A549 (cell line): ENCODE measurements around the gene ZBTB16. TPM values are rescaled to one million over a fixed set of nuclear protein-coding genes. Genes with fewer than 3 reads are reported as not detected.

Experiments used
- ATAC-seq, 2 experiments: fragments of 200-7000 bp in 1 of 2; fragments of >200 bp in 1 of 2; cut with Nextera tagmentation in 1 of 2; cut with Tn5 transposase in 1 of 2; 3 replicates each; pipeline versions ENCODE4 v1.8.0 to v1.9.1; 2018 to 2020; ENCODE audit warnings: mild to moderate bottlenecking in 1 of 2, moderate library complexity in 1 of 2
- CTCF ChIA-PET: fragments of 300-600 bp; sonication (Branson Sonifier 250); formaldehyde crosslinking; extraction: SDS; loops from one replicate; lab custom pipeline; 2021; ENCODE audit warnings: antibody characterized with exemption, inconsistent platforms; lab: Yijun Ruan, JAX
- POLR2A ChIA-PET: fragments of 350-600 bp; formaldehyde crosslinking; extraction: SDS; loops from one replicate; lab custom pipeline; 2021; ENCODE audit warnings: antibody characterized with exemption, inconsistent platforms; lab: Yijun Ruan, JAX
- DNase-seq, 2 experiments: peaks; one replicate each; pipeline versions ENCODE4 v3.0.0 to v3.0.0-alpha.2; 2011 to 2016; ENCODE audit warnings: low read depth in 1 of 2, low spot score in 1 of 2
- FAIRE-seq: peaks from 2 replicates; lab custom pipeline; 2011; peaks lifted over from hg19 to GRCh38; lab: Jason Lieb, UNC
- H3K27ac ChIP-seq, 2 experiments: fragments of >200 bp; sonication (Bioruptor Twin); formaldehyde crosslinking; 3 replicates each; pipeline ENCODE4 v1.5.1; 2016 to 2017
- H3K4me1 ChIP-seq: fragments of >200 bp; sonication (Bioruptor Twin); formaldehyde crosslinking; 3 replicates; pipeline ENCODE4 v1.6.1; 2016
- H3K4me2 ChIP-seq: fragments of >200 bp; sonication (Bioruptor Twin); formaldehyde crosslinking; 3 replicates; pipeline ENCODE4 v1.6.1; 2016
- H3K4me3 ChIP-seq: fragments of >200 bp; sonication (Bioruptor Twin); formaldehyde crosslinking; 3 replicates; pipeline ENCODE4 v1.5.1; 2016
- H3K9me3 ChIP-seq: fragments of >200 bp; sonication (Bioruptor Twin); formaldehyde crosslinking; 3 replicates; pipeline ENCODE4 v1.6.1; 2016
- ATOH8 ChIP-seq: fragments of 250-450 bp; sonication (Bioruptor Pico); IDR thresholded peaks from 2 replicates; pipeline ENCODE4 v1.5.0; 2020; ENCODE audit warnings: low read depth, mild to moderate bottlenecking, moderate library complexity
- CEBPB ChIP-seq, 2 experiments: fragments of >200 bp in 1 of 2; sonication (Bioruptor Twin) in 1 of 2; formaldehyde crosslinking in 1 of 2; IDR thresholded peaks; 2 replicates each; pipeline ENCODE4 v1.6.1; 2012 to 2016
- FOSB ChIP-seq: fragments of 250-450 bp; sonication (Bioruptor Pico); IDR thresholded peaks from 2 replicates; pipeline ENCODE4 v1.5.0; 2020; ENCODE audit warnings: mild to moderate bottlenecking, moderate library complexity
- FOXS1 ChIP-seq: fragments of 250-450 bp; sonication (Bioruptor Pico); IDR thresholded peaks from 2 replicates; pipeline ENCODE4 v1.5.0; 2020; ENCODE audit warnings: mild to moderate bottlenecking, moderate library complexity
- HDAC2 ChIP-seq: fragments of 200-600 bp; sonication (generic); IDR thresholded peaks from 2 replicates; pipeline ENCODE4 v1.6.1; 2016
- HEYL ChIP-seq: fragments of 250-450 bp; sonication (Bioruptor Pico); IDR thresholded peaks from 2 replicates; pipeline ENCODE4 v1.8.0; 2021; ENCODE audit warnings: mild to moderate bottlenecking, moderate library complexity
- HOXA7 ChIP-seq: fragments of 250-450 bp; sonication (Bioruptor Pico); IDR thresholded peaks from 2 replicates; pipeline ENCODE4 v1.5.0; 2020; ENCODE audit warnings: mild to moderate bottlenecking, moderate library complexity
- HOXB13 ChIP-seq: fragments of 250-450 bp; sonication (Bioruptor Pico); IDR thresholded peaks from 2 replicates; pipeline ENCODE4 v1.5.0; 2020; ENCODE audit warnings: low read depth, mild to moderate bottlenecking, moderate library complexity
- KDM5A ChIP-seq: fragments of 200-600 bp; sonication (generic); IDR thresholded peaks from 2 replicates; pipeline ENCODE4 v1.6.1; 2016; ENCODE audit warnings: antibody characterized with exemption, mild to moderate bottlenecking
- MAFK ChIP-seq: fragments of 450-650 bp; IDR thresholded peaks from 2 replicates; pipeline ENCODE4 v1.6.1; 2014; ENCODE audit not compliant: partially characterized antibody
- MAZ ChIP-seq: fragments of 150-350 bp; IDR thresholded peaks from 2 replicates; pipeline ENCODE4 v1.6.1; 2014; ENCODE audit warnings: antibody characterized with exemption, low read depth, low read length, borderline replicate concordance
- MYC ChIP-seq: IDR thresholded peaks from 2 replicates; pipeline ENCODE4 v1.6.1; 2012; ENCODE audit warnings: mild to moderate bottlenecking, inconsistent platforms, low read length, improper control_type of control experiment, borderline replicate concordance
- NFE2L2 ChIP-seq: fragments of 150-350 bp; conservative IDR thresholded peaks from 2 replicates; pipeline ENCODE4 v1.6.1; 2014; ENCODE audit warnings: low read length
- PHF8 ChIP-seq: fragments of 200-600 bp; sonication (generic); IDR thresholded peaks from 2 replicates; pipeline ENCODE4 v1.6.1; 2016; ENCODE audit warnings: low read depth, mild to moderate bottlenecking, antibody characterized with exemption, moderate library complexity, borderline replicate concordance
- RARB ChIP-seq: fragments of 250-450 bp; sonication (Bioruptor Pico); IDR thresholded peaks from 2 replicates; pipeline ENCODE4 v1.8.0; 2021; ENCODE audit warnings: mild to moderate bottlenecking, moderate library complexity
- RCOR1 ChIP-seq: fragments of 150-350 bp; IDR thresholded peaks from 2 replicates; pipeline ENCODE4 v1.6.1; 2014; ENCODE audit warnings: antibody characterized with exemption, low read length, low read depth
- RFX5 ChIP-seq: fragments of 450-650 bp; IDR thresholded peaks from 2 replicates; pipeline ENCODE4 v1.7.1; 2014; ENCODE audit warnings: antibody characterized with exemption, mild to moderate bottlenecking, moderate library complexity
- SMC3 ChIP-seq: fragments of >200 bp; sonication (Bioruptor Twin); formaldehyde crosslinking; IDR thresholded peaks from 3 replicates; pipeline ENCODE4 v1.6.1; 2018; ENCODE audit warnings: inconsistent platforms
- TFCP2L1 ChIP-seq: fragments of 250-450 bp; sonication (Bioruptor Pico); IDR thresholded peaks from 2 replicates; pipeline ENCODE4 v1.5.0; 2021; ENCODE audit warnings: mild to moderate bottlenecking
- TP53 ChIP-seq: fragments of 250-450 bp; sonication (Bioruptor Pico); IDR thresholded peaks from 2 replicates; pipeline ENCODE4 v1.5.0; 2021; ENCODE audit warnings: mild to moderate bottlenecking, moderate library complexity
- ZNF302 ChIP-seq: fragments of 250-450 bp; sonication (Bioruptor Pico); IDR thresholded peaks from 2 replicates; pipeline ENCODE4 v1.9.0; 2021; ENCODE audit warnings: inconsistent platforms, mild to moderate bottlenecking, moderate library complexity
- WGBS: methylation state at CpG from one replicate; pipeline ENCODE4 v1.1.6; 2017; ENCODE audit errors: missing lambda C conversion rate; 5-methylcytosine and 5-hydroxymethylcytosine counted together
- polyA plus RNA-seq, 4 experiments: library from polyadenylated mRNA; depleted of rRNA in 3 of 4; stranded (reverse); fragments of >200 nt; fragmentation: RNase III in 1 of 4; extraction: RNeasy Plus Mini Kit Qiagen cat#74134 plus additional on column Dnase treatment in 1 of 4; gene quantifications; 2 replicates in 3 of 4; 3 replicates in 1 of 4; pipeline ENCODE4 v1.2.3, GENCODE V29; 2011 to 2017
- TF ChIP-seq, protein P1 (sequence below): fragments of >200 bp; sonication (Bioruptor Twin); formaldehyde crosslinking; IDR thresholded peaks from 3 replicates; pipeline ENCODE4 v1.6.1; 2016
- TF ChIP-seq, protein P2 (sequence below): fragments of 450-650 bp; IDR thresholded peaks from 2 replicates; pipeline ENCODE4 v1.6.1; 2014; ENCODE audit warnings: antibody characterized with exemption

ZBTB16 gene
- polyA plus RNA-seq, 2 of the 4 experiments (the other 2 are of a cell fraction), result not detected

GRCh38 chr11:114082415-114082748 is 22.9 kb downstream of the ZBTB16 start:
- Histone ChIP-seq H3K27ac (no peak overlapping the region), H3K4me3 (no peak overlapping the region), H3K9me3 (no peaks in the 10 kb centered on the region), H3K4me1 (0 out of 3 replicates have a peak, but pooled peaks cover 3% of the 10 kb centered on the region), H3K4me2 (no peak overlapping the region)
- FAIRE-seq (no peak), ATAC-seq (no peak), DNase-seq (no peak)
- POLR2A ChIA-PET, result no interaction called here
- CTCF ChIA-PET, result interaction anchor here (1.5 kb wide), 2 partner anchors 47 to 179 kb away, joined by 4 to 5 read pairs; no protein-coding TSS in a partner anchor
- WGBS, result 49% methylated on average over 5 of the region's 6 CpGs
- no peak for TF ChIP-seq ATOH8 (CRISPR knock-in tag)
- no peak for TF ChIP-seq TFCP2L1
- no peak for TF ChIP-seq PHF8
- no peak for TF ChIP-seq TP53 (CRISPR knock-in tag)
- TF ChIP-seq RARB, result no peak
- no peak for TF ChIP-seq MAFK
- TF ChIP-seq HOXB13 (CRISPR knock-in tag), result no peak
- TF ChIP-seq FOXS1 (CRISPR knock-in tag), result no peak
- TF ChIP-seq HDAC2, result no peak
- no peak for TF ChIP-seq NFE2L2
- TF ChIP-seq, protein P1, sequence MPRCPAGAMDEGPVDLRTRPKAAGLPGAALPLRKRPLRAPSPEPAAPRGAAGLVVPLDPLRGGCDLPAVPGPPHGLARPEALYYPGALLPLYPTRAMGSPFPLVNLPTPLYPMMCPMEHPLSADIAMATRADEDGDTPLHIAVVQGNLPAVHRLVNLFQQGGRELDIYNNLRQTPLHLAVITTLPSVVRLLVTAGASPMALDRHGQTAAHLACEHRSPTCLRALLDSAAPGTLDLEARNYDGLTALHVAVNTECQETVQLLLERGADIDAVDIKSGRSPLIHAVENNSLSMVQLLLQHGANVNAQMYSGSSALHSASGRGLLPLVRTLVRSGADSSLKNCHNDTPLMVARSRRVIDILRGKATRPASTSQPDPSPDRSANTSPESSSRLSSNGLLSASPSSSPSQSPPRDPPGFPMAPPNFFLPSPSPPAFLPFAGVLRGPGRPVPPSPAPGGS, result no peak
- no peak for TF ChIP-seq HEYL
- no peak for TF ChIP-seq FOSB (CRISPR knock-in tag)
- TF ChIP-seq ZNF302 (CRISPR knock-in tag), result no peak
- TF ChIP-seq MYC, result no peak
- TF ChIP-seq SMC3, result no peak
- no peak for TF ChIP-seq KDM5A
- no peak for TF ChIP-seq MAZ
- TF ChIP-seq RFX5, result no peak
- no peak for TF ChIP-seq HOXA7

DNA sequence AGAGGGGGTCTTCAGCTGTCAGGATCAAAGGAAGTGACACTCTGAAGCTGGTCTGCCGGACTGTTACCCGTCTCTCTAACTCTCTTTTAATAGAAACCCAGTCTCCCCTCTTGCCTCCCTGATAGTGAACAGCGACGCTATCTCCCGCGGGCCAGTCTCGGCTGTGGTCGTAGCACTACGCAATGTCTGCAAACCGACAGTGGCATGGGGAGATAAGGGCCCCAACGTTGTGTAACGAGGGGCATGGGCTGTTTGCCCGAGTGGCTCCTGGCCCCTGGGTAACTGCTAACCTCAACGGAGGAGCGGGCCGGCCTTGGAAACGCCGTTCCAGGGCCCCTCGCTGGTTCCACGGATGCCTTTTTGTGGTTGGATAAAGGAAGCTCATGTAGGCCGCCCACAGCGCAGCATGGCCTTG is 23.3 kb downstream of the ZBTB16 start:
- H3K9me3 ChIP-seq, result no peaks in the 10 kb centered on the region
- DNase-seq (no peak), ATAC-seq (no peak), FAIRE-seq (no peak)
- ChIA-PET CTCF (interaction anchor here (1.5 kb wide), 2 partner anchors 47 to 178 kb away, joined by 4 to 5 read pairs; no protein-coding TSS in a partner anchor), POLR2A (no interaction called here)
- WGBS, result 65% methylated on average over 22 of the region's 22 CpGs
- TF ChIP-seq SMC3 (no peak), KDM5A (no peak), RCOR1 (no peak), CEBPB (IDR thresholded peaks at IDR 0.05) (no peak), HOXB13 (CRISPR knock-in tag) (no peak)
- TF ChIP-seq, protein P2, sequence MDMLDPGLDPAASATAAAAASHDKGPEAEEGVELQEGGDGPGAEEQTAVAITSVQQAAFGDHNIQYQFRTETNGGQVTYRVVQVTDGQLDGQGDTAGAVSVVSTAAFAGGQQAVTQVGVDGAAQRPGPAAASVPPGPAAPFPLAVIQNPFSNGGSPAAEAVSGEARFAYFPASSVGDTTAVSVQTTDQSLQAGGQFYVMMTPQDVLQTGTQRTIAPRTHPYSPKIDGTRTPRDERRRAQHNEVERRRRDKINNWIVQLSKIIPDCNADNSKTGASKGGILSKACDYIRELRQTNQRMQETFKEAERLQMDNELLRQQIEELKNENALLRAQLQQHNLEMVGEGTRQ, result no peak
- TF ChIP-seq, protein P1, result no peak
- no peak overlapping the region for H3K27ac ChIP-seq
- no peak overlapping the region for H3K4me3 ChIP-seq
- 0 out of 3 replicates have a peak, but pooled peaks cover 3% of the 10 kb centered on the region for H3K4me1 ChIP-seq
- no peak overlapping the region for H3K4me2 ChIP-seq
